Immature natural killer cell (primary cell): ENCODE data around the gene GUCA1C. TPM values are rescaled to one million over a fixed set of nuclear protein-coding genes. Genes with fewer than 3 reads are reported as not detected.

Experiments used
- DNase-seq, 3 donors: peaks; one replicate each; pipeline ENCODE4 v3.0.0; 2022; ENCODE audit warnings: mixed read lengths in 1 of 3
- H3K27ac Mint-ChIP-seq, 6 donors: one replicate each; pipeline ENCODE4 v1.8.0; 2020; ENCODE audit warnings: mixed read lengths in 6 of 6, mild to moderate bottlenecking in 5 of 6, inconsistent platforms in 4 of 6, moderate library complexity in 3 of 6
- H3K27me3 Mint-ChIP-seq, 3 donors: one replicate each; pipeline ENCODE4 v1.8.0; 2020 to 2021; ENCODE audit warnings: low read depth in 3 of 3, mild to moderate bottlenecking in 3 of 3, mixed read lengths in 3 of 3, moderate library complexity in 3 of 3, inconsistent platforms in 1 of 3
- H3K36me3 Mint-ChIP-seq, 3 donors: one replicate each; pipeline ENCODE4 v1.8.0; 2020; ENCODE audit warnings: mixed read lengths in 3 of 3, inconsistent platforms in 2 of 3, mild to moderate bottlenecking in 2 of 3
- H3K4me1 Mint-ChIP-seq, 2 donors: one replicate each; pipeline ENCODE4 v1.8.0; 2020; ENCODE audit warnings: inconsistent platforms in 2 of 2, mild to moderate bottlenecking in 2 of 2, mixed read lengths in 2 of 2, moderate library complexity in 1 of 2
- H3K4me3 Mint-ChIP-seq, 5 donors: one replicate each; pipeline ENCODE4 v1.8.0; 2020; ENCODE audit warnings: mild to moderate bottlenecking in 5 of 5, mixed read lengths in 5 of 5, inconsistent platforms in 3 of 5, moderate library complexity in 3 of 5
- H3K9me3 Mint-ChIP-seq, 6 donors: one replicate each; pipeline ENCODE4 v1.8.0; 2020; ENCODE audit warnings: mild to moderate bottlenecking in 6 of 6, mixed read lengths in 6 of 6, inconsistent platforms in 4 of 6, moderate library complexity in 3 of 6
- polyA plus RNA-seq, 3 donors: library from polyadenylated mRNA; unstranded; fragments of 300-500 nt; fragmentation: Illumina TruSeq; gene quantifications; one replicate each; pipeline ENCODE4 v1.2.3, GENCODE V29; 2021

GUCA1C gene
- polyA plus RNA-seq, 3 donors from 2014 or later: not detected

DNA sequence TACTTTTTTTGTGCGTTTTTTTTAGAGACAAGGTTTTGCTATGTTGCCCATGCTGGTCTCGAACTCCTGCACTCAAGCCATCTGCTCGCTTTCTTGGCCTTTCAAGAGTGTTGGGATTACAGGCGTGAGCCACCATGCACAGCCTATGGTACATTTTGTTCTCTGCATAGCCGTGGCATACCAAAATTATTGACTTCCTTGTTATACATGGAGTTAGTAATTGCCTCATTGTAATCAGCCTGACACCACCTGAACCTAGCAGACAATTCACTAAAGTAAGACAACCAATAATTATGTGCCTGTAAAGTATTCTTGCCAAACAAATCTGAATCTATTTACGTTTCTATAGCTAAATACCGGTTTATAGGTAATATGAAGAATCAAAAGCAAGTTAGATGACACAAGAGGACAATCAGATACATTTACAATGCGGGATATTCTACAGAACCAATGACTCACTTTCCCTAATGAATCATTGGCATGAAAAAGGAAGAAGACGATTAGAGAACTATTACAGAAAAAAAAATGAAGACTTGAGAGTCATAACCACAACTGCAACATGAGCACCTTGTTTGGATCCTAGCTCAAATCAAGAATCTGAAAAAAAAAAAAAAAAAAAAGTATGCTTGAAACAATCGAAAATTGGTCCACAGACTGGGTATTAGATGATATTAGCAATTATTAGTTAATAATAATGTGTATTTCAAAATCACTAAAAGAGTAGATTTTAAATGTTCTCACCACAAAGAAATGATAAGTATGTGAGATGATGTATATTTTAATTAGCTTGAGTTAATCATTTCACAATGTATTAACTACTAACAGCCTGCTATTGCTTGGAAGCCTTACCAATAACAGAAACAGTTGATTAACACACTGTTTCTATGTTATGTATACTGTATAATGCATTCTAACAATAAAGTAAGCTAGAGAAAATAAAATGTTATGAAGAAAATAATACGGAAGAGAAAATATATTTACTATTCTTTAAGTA, 7.1 kb downstream of the GUCA1C start:
- H3K9me3 Mint-ChIP-seq: no peaks in the 10 kb centered on the region
- DNase-seq: no peak
- H3K4me3 Mint-ChIP-seq: no peak overlapping the region

DNA sequence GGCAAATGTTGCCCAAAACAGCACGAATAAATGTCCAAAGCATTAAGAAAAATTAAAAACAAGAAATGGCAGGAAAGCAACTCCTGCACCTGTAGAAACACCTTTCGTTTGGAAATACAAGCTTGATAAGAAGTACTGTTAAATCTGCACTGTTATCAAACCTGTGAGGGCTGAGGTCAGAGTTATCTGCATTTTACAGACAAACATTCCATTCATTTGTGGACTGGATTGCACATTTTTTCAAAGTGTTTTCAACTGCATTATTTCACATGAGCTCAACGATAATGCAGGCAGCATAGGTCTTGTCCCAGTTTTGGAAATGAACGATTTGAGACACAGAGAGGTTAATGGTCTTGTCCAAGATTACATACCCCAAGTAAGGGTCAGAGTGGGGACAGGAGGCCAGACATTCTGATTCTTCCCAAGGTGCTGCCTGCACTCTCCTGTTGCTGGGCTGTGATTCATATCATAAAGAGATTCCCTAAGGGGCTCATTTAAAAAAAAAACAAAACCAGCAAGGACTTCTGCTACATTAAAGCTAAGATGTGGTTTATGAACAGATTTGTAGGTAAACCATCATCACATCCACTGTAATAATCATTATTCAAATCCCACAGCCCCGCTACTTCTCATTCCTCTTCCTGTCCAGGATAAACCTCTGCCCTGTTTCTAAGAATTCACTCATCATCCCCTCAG, 13.0 kb downstream of the GUCA1C start:
- Mint-ChIP-seq H3K9me3 (peaks cover 0 to 2% (median 0%) of the 10 kb centered on the region in 6 donors), H3K27ac (no peak overlapping the region), H3K4me3 (no peak overlapping the region), H3K27me3 (peaks cover 0 to 2% (median 1%) of the 10 kb centered on the region in 3 donors), H3K36me3 (no peaks in the 10 kb centered on the region), H3K4me1 (no peaks in the 10 kb centered on the region)
- DNase-seq: no peak

More for the DNA sequence above, 7.1 kb downstream of the GUCA1C start:
- H3K4me1 Mint-ChIP-seq: no peaks in the 10 kb centered on the region
- no peak overlapping the region for H3K27ac Mint-ChIP-seq
- peaks cover 0 to 8% (median 3%) of the 10 kb centered on the region in 3 donors for H3K27me3 Mint-ChIP-seq
- H3K36me3 Mint-ChIP-seq: no peaks in the 10 kb centered on the region

DNA sequence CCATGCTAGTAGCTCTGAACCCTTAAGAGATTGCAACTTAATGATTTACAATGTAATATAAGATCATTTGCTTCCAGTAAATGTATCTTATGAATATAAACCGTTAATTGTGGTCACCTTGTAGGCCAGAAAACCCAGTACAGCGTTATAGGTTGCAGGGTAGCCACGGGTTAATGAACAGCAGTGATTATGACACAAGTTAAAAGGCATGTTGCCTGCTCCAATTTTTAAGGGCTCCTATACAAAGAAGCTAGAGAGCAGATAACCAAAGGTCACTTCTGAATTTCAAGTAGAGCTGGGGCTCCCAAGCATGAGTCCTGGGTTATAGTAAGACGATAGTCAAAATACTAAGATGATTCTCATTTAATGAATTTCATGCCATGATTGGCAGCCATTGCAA, 13.5 kb downstream of the GUCA1C start:
- Mint-ChIP-seq H3K9me3 (peaks cover 0 to 2% (median 0%) of the 10 kb centered on the region in 6 donors), H3K36me3 (no peaks in the 10 kb centered on the region), H3K27ac (no peak overlapping the region), H3K4me3 (no peak overlapping the region), H3K27me3 (peaks cover 0 to 2% (median 1%) of the 10 kb centered on the region in 3 donors), H3K4me1 (no peaks in the 10 kb centered on the region)
- DNase-seq: no peak

DNA sequence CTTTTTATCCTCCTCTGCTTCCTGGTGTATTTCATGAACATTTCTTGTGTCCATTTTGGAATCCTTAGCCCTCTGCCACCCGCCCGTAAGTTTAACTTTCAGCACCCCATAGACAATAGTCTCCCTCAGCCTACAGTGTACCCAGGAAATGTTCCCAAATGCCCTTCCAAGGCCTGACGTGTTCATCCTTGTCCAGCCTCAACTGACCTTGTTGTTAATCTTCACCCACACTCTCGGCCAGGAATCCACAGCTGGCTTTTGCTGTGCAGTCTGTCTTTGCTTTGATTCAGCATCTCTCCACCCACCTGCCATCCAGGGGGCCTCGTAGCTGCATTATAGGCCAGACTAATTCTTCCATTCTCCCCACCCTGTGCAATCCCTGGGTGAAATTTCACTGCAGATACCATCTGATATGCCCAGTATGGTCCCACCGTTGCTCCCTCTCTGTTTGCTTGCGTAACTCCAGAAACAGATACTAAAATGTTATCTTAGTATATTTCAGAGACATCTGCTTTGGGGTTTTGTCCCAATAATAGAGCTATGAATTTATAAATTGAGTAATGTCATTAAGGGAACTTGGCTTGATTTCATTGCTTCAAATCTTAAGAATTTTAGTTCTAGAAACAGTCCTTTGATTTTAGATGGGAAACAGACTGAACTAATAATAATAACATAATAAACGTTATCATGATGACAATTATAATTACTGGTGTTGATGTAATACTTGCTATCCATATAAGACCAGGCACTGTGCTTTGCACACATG, 16.6 kb downstream of the GUCA1C start:
- no peak for DNase-seq
- peaks cover 0 to 2% (median 0%) of the 10 kb centered on the region in 6 donors for H3K9me3 Mint-ChIP-seq
- no peak overlapping the region for H3K4me3 Mint-ChIP-seq
- no peaks in the 10 kb centered on the region for H3K36me3 Mint-ChIP-seq
- no peaks in the 10 kb centered on the region for H3K4me1 Mint-ChIP-seq
- H3K27me3 Mint-ChIP-seq: peaks cover 0 to 5% (median 0%) of the 10 kb centered on the region in 3 donors
- H3K27ac Mint-ChIP-seq: no peak overlapping the region

DNA sequence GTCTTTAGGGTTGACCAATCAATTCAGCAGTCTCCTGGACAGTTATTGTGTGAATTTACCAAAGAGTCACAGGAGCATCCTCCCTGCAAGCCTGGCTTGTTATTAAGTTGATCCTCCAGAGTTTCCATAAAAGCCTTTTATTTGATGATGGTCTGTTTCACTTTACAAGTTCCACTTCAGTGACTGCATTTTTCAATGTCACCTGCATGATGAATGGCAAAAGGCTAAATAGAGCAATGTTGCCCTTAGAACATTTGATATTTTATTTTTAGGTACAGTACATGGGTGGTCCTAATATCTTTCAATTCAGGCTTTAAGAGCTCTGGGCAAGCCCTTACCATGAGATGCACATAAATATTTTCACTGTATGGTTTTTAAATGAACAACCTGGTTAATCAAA, 22.6 kb downstream of the GUCA1C start:
- Mint-ChIP-seq H3K9me3 (peaks cover 0 to 6% (median 4%) of the 10 kb centered on the region in 6 donors), H3K27ac (no peak overlapping the region), H3K36me3 (no peaks in the 10 kb centered on the region), H3K4me1 (no peaks in the 10 kb centered on the region), H3K27me3 (peaks cover 4 to 12% (median 4%) of the 10 kb centered on the region in 3 donors), H3K4me3 (no peak overlapping the region)
- DNase-seq: no peak

DNA sequence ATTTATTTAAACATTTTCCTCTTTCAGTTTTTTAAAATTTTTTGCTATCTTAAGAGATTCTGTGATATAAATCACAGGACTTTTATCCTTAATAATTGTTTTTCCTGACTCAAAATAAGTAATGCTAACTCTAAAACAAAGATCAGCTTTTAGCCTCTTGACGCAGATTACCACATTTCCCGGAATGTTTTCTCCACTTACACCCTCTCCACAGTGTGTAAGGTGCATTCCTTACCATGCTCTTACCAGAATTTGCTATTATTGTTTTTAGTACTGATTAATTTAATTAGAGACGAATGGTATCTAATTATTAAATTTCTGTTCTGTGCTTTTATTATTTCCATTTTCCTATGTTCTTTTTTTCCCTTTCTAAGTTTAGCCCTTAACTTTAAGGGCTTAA, 34.8 kb downstream of the GUCA1C start:
- H3K27ac Mint-ChIP-seq: no peak overlapping the region
- H3K9me3 Mint-ChIP-seq: no peaks in the 10 kb centered on the region
- H3K4me3 Mint-ChIP-seq: no peak overlapping the region
- peaks cover 0 to 4% of the 10 kb centered on the region in 2 donors for H3K4me1 Mint-ChIP-seq
- no peaks in the 10 kb centered on the region for H3K36me3 Mint-ChIP-seq
- DNase-seq: no peak
- H3K27me3 Mint-ChIP-seq: peaks cover 3 to 7% (median 5%) of the 10 kb centered on the region in 3 donors

DNA sequence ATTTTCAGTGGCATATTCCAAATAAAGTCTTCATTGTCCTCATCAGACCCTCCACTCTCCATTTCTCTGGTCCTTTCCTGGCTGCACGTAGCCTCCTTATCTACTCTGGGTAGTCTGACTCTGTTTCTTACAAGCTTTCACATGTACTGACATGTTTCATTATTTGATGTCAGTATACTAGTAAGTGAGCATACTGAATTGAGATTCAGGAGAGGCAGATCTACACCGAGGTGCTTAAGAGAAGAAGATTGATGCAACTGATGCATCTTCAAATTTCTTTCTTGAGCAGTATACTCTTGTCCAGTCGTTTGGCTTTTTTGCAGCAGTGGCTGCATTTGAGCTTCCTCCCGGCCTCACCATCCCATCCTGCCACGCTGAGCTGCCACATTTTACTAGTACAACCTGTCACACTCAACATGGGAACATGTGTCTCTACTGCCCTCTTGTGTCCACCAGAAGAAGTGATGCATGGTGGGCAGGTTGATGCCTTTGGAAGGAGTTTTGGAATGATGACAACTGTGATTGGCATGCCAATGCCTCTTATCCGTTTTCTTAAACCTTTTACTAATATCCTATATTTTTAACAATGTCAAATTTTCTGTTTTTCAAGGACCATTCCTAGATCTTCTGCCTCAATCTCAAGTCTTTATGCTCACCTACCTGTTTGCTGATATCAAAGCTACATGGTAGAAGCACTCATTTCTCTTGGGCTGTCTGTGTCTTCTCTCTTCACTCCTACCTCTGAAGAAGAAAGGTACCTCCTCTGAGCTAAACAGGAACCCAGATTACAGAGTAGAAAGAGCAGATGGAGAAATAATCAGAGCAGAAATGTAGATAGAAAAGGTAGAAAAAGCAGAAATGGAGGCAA, 38.7 kb downstream of the GUCA1C start:
- no peak overlapping the region for H3K4me3 Mint-ChIP-seq
- H3K27me3 Mint-ChIP-seq: peaks cover 0 to 6% (median 2%) of the 10 kb centered on the region in 3 donors
- peaks cover 0 to 4% of the 10 kb centered on the region in 2 donors for H3K4me1 Mint-ChIP-seq
- H3K9me3 Mint-ChIP-seq: no peaks in the 10 kb centered on the region
- no peaks in the 10 kb centered on the region for H3K36me3 Mint-ChIP-seq
- peak; percentile 46 to 55 (median 48) for DNase-seq
- no peak overlapping the region for H3K27ac Mint-ChIP-seq

DNA sequence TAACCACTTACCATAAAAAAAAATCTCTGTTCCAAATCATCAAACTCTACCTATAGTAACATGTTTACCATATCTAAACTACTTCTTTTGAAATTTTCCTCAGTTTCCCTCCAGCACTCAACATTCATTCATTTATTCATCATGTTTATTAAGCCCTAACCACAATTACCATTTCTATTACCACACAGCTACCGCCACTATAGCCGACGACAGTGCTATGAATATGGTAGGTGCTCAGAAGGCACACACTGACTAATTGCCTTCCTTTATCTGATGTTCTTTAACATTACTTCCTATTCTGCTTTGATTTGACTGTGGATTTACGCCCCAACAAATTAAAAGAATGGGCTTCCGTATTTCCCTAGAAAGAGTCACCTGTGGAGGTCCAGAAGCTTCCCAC, 43.9 kb downstream of the GUCA1C start:
- no peaks in the 10 kb centered on the region for H3K9me3 Mint-ChIP-seq
- no peaks in the 10 kb centered on the region for H3K36me3 Mint-ChIP-seq
- H3K27ac Mint-ChIP-seq: no peak overlapping the region
- H3K4me3 Mint-ChIP-seq: no peak overlapping the region
- peaks cover 0 to 2% of the 10 kb centered on the region in 2 donors for H3K4me1 Mint-ChIP-seq
- DNase-seq: no peak
- H3K27me3 Mint-ChIP-seq: peaks cover 0 to 6% (median 2%) of the 10 kb centered on the region in 3 donors

DNA sequence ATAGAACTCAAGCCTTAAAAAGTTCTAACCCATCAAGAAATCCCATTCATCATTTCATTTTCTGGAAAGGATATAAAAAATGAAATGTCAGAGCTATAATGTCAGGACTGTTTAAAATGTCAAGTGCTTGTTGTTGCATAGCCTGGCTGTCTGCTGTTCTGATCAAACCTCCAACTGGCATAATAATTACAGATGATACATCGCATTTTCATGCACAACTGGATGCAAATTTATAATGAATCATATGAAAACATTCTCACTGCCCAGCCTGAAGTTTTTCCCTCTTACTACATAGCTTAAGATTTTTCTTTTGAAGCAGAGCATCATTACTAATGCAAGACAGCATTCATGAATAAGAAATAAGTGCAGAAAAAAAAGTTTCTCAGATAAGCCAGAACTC, 46.5 kb downstream of the GUCA1C start:
- H3K4me3 Mint-ChIP-seq: no peak overlapping the region
- DNase-seq: no peak
- no peaks in the 10 kb centered on the region for H3K36me3 Mint-ChIP-seq
- H3K9me3 Mint-ChIP-seq: no peaks in the 10 kb centered on the region
- no peaks in the 10 kb centered on the region for H3K4me1 Mint-ChIP-seq
- H3K27ac Mint-ChIP-seq: no peak overlapping the region
- H3K27me3 Mint-ChIP-seq: peaks cover 0 to 4% (median 2%) of the 10 kb centered on the region in 3 donors

DNA sequence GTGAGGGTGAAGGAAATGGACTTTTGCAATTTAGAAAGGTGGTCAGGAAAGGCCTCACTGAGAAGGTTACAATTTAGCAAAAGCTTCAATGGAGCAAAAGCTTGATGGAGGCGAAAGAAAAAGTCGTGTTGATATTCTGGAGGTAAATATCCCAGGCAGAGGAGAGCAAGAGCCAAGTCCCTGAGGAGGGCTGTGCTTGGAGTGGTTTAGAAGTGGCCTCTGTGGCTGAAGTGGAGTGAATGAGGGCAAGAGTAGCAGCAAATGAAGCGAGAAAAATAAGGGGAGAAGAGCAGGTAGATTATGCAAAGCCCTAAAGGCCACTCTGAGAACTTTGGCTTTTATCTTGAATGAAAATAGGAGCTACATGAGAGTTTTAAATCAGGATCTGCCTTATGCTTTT, 54.1 kb downstream of the GUCA1C start:
- Mint-ChIP-seq H3K9me3 (no peaks in the 10 kb centered on the region), H3K4me3 (no peak overlapping the region), H3K4me1 (peaks cover 0 to 1% of the 10 kb centered on the region in 2 donors), H3K36me3 (no peaks in the 10 kb centered on the region), H3K27me3 (peaks cover 0 to 3% (median 0%) of the 10 kb centered on the region in 3 donors), H3K27ac (no peak overlapping the region)
- DNase-seq: no peak

DNA sequence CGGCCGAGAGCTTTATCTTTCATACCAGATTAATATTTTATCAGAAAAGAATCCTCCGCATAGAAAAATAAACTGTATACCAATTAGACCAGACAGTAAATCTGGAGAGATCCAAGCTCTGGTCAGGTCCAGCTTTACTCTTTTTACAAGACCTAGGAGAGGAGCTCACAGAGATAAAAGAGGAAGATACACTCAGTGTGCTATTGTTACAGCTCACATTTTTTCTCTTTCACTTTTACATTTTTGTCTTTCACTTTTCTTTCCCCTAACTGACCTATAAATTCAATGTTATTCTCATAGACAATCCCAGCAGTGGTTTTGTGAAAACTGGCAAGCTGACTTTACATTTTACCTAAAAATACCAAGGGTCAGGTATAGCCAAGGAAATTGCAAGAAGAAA, 55.8 kb downstream of the GUCA1C start:
- H3K36me3 Mint-ChIP-seq: no peaks in the 10 kb centered on the region
- no peaks in the 10 kb centered on the region for H3K9me3 Mint-ChIP-seq
- H3K27ac Mint-ChIP-seq: no peak overlapping the region
- H3K4me1 Mint-ChIP-seq: peaks cover 0 to 1% of the 10 kb centered on the region in 2 donors
- H3K4me3 Mint-ChIP-seq: no peak overlapping the region
- peaks cover 0 to 3% (median 0%) of the 10 kb centered on the region in 3 donors for H3K27me3 Mint-ChIP-seq
- no peak for DNase-seq

DNA sequence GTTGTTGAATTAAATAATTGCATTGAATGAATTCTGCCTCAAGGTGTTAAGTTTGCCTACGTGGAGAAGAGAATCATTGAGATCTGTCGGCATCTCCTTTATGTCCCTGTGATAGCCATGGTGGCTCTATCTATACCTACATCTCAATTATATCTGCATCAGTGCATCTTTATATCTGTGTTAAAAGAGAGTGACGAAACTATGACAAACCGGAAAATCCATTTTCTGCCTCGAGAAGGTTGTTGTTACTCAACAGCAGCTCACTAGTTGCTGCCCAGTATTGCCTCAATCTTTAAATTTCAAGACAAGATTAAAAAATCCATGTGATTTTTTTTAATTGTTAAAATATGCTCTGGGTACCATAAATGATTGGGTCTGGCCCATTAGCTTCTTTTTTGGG, 58.7 kb downstream of the GUCA1C start:
- no peak overlapping the region for H3K4me3 Mint-ChIP-seq
- H3K36me3 Mint-ChIP-seq: no peaks in the 10 kb centered on the region
- DNase-seq: no peak
- H3K4me1 Mint-ChIP-seq: peaks cover 0 to 1% of the 10 kb centered on the region in 2 donors
- H3K27ac Mint-ChIP-seq: no peak overlapping the region
- no peaks in the 10 kb centered on the region for H3K9me3 Mint-ChIP-seq
- peaks cover 0 to 3% (median 2%) of the 10 kb centered on the region in 3 donors for H3K27me3 Mint-ChIP-seq

DNA sequence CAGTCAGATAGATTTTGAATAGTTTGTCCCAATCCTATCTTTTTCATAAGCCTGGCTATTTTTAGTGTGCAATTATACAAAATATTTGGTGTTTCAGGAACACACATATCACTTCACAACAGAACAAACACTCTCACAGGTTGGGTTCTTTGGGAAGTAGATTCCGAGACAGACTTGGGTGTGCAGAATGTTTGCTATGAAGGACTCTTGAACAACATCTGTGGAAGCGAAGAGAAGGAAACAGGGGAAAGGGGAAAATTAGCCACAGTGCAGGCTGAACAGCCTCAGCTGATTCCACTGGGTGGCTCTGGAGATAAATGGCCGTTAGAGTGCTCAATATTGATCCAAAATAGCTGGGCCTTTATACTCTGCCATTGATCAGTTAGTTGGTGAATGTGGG, 61.8 kb downstream of the GUCA1C start:
- H3K4me3 Mint-ChIP-seq: no peak overlapping the region
- peaks cover 0 to 7% (median 2%) of the 10 kb centered on the region in 3 donors for H3K27me3 Mint-ChIP-seq
- no peaks in the 10 kb centered on the region for H3K4me1 Mint-ChIP-seq
- no peak overlapping the region for H3K27ac Mint-ChIP-seq
- no peak for DNase-seq
- H3K36me3 Mint-ChIP-seq: no peaks in the 10 kb centered on the region
- no peaks in the 10 kb centered on the region for H3K9me3 Mint-ChIP-seq
